Measurements from ENCODE around the gene F2.

The F2 gene

DNA sequence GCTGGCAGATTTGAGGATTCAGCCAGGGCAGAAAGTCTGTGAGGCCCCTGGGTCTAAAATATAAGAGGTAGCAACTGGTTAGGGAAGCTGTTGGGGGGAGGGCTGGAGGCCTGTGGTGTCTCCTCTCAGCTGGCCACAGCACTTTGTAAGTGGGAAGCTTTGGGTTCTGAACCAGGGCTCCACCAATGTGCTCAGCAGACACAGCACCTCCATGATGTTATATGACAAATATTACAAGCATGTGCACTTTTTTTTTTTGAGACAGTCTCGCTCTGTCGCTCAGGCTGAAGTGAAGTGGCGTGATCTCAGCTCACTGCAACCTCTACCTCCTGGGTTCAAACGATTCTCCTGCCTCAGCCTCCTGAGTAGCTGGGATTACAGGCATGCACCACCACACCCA, 26.6 kb upstream of the F2 start:
- Histone ChIP-seq H2AFZ (ENCODE audit: low read depth) (no peak overlapping the region), H3K79me2 (ENCODE audit: insufficient read depth, low read depth) (no peaks in the 10 kb centered on the region), H3K27me3 (ENCODE audit: insufficient read depth, low read depth) (no peaks in the 10 kb centered on the region), H3K36me3 (ENCODE audit: insufficient read depth) (no peaks in the 10 kb centered on the region), H3K4me3 (IDR thresholded peaks at IDR 0.05; ENCODE audit: insufficient read depth, low read depth, low read length) (no peak overlapping the region), H4K20me1 (ENCODE audit: insufficient read depth) (no peaks in the 10 kb centered on the region), H3K4me1 (ENCODE audit: low read depth, poor library complexity, severe bottlenecking) (no peaks in the 10 kb centered on the region), H3K4me2 (no peak overlapping the region), H3K9ac (no peak overlapping the region), H3K27ac (no peak overlapping the region)
- TF ChIP-seq, protein P1, sequence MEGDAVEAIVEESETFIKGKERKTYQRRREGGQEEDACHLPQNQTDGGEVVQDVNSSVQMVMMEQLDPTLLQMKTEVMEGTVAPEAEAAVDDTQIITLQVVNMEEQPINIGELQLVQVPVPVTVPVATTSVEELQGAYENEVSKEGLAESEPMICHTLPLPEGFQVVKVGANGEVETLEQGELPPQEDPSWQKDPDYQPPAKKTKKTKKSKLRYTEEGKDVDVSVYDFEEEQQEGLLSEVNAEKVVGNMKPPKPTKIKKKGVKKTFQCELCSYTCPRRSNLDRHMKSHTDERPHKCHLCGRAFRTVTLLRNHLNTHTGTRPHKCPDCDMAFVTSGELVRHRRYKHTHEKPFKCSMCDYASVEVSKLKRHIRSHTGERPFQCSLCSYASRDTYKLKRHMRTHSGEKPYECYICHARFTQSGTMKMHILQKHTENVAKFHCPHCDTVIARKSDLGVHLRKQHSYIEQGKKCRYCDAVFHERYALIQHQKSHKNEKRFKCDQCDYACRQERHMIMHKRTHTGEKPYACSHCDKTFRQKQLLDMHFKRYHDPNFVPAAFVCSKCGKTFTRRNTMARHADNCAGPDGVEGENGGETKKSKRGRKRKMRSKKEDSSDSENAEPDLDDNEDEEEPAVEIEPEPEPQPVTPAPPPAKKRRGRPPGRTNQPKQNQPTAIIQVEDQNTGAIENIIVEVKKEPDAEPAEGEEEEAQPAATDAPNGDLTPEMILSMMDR (conservative IDR thresholded peaks at IDR 0.05; ENCODE audit: low read depth, low read length) = no peak

DNA sequence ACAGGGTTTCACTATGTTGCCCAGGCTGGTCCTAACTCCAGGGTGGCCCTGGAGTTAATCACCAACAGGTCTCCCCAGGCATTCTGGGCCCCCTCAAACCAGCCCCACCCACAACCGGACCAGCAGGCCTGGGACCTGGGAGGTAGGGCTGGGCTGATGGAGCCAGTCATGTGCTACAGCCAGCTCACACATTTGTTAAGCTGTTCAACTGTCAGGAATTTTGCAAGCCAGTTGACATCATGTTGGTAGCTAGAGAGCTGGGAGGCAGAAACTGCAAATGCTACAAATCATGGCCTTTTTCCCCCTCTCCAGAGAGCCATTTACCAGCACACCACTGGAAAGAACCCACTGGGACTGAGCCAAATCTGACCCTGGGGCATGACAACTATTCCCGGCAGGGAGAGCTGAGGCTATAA, 25.4 kb upstream of the F2 start:
- Histone ChIP-seq H2AFZ (ENCODE audit: low read depth) (no peak overlapping the region), H3K27me3 (ENCODE audit: insufficient read depth, low read depth) (no peaks in the 10 kb centered on the region), H3K4me2 (no peak overlapping the region), H3K36me3 (ENCODE audit: insufficient read depth) (no peaks in the 10 kb centered on the region), H3K27ac (no peak overlapping the region), H3K4me3 (IDR thresholded peaks at IDR 0.05; ENCODE audit: insufficient read depth, low read depth, low read length) (no peak overlapping the region), H3K79me2 (ENCODE audit: insufficient read depth, low read depth) (peaks cover 7% of the 10 kb centered on the region; the same call in 1 of the 2 replicates), H3K9ac (no peak overlapping the region), H3K4me1 (ENCODE audit: low read depth, poor library complexity, severe bottlenecking) (peaks cover 7% of the 10 kb centered on the region), H4K20me1 (ENCODE audit: insufficient read depth) (no peaks in the 10 kb centered on the region)
- TF ChIP-seq, protein P1 (conservative IDR thresholded peaks at IDR 0.05; ENCODE audit: low read depth, low read length) = no peak

DNA sequence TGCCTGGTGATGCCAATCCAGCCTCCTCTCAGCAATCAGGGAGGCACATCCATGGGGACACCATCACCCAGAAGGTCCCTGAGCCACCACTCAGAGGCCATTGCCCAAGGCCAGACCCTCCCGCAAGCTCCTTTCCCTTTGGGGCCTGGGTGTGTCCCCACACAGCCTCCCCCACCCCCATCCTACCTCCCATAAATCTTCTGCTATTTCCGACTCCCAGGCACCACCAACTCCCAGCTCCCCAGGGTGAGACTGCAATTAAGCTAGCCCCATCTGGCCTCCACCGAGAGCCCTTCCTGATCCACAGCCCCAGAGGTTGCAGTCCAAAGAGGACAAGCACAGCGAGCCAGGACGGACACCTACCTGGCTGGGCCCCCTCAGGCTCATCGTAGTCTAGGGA, 24.9 kb upstream of the F2 start:
- H3K27ac ChIP-seq = no peak overlapping the region
- no peak overlapping the region for H3K4me2 ChIP-seq
- H3K4me1 ChIP-seq (ENCODE audit: low read depth, poor library complexity, severe bottlenecking) = peaks cover 12% of the 10 kb centered on the region
- no peaks in the 10 kb centered on the region for H3K27me3 ChIP-seq (ENCODE audit: insufficient read depth, low read depth)
- no peak overlapping the region for H3K9ac ChIP-seq
- TF ChIP-seq, protein P1 (conservative IDR thresholded peaks at IDR 0.05; ENCODE audit: low read depth, low read length) = no peak
- H4K20me1 ChIP-seq (ENCODE audit: insufficient read depth) = no peaks in the 10 kb centered on the region
- H2AFZ ChIP-seq (ENCODE audit: low read depth) = no peak overlapping the region
- peaks cover 11% of the 10 kb centered on the region; the same call in 1 of the 2 replicates for H3K79me2 ChIP-seq (ENCODE audit: insufficient read depth, low read depth)
- H3K4me3 ChIP-seq (IDR thresholded peaks at IDR 0.05; ENCODE audit: insufficient read depth, low read depth, low read length) = no peak overlapping the region
- no peaks in the 10 kb centered on the region for H3K36me3 ChIP-seq (ENCODE audit: insufficient read depth)

DNA sequence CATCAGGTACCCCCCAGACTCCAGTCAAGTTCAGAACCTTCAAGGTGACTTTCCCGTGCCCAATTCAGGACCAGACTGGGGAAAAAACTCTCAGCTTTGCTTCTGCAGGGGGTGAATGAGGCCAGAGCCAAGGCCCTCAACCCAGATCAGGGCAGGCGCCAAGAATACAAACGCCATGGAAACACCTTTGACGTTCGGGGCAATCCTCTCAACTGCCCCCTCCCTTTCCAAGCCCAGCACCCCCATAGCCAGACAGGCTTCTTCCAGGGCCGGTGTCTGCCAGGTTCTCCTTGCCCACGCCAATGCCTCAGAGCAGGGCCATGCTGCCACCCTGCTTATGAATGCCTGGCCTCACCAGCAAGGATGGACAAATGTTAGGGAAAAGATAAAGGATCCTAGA, 24.4 kb upstream of the F2 start:
- no peak overlapping the region for H3K4me2 ChIP-seq

More for the DNA sequence above, 24.4 kb upstream of the F2 start:
- Histone ChIP-seq H3K4me1 (ENCODE audit: low read depth, poor library complexity, severe bottlenecking) (peaks cover 17% of the 10 kb centered on the region), H3K27ac (no peak overlapping the region), H3K79me2 (ENCODE audit: insufficient read depth, low read depth) (peaks cover 17% of the 10 kb centered on the region; the same call in 1 of the 2 replicates), H2AFZ (ENCODE audit: low read depth) (no peak overlapping the region), H3K9ac (no peak overlapping the region), H3K27me3 (ENCODE audit: insufficient read depth, low read depth) (no peaks in the 10 kb centered on the region), H3K36me3 (ENCODE audit: insufficient read depth) (no peaks in the 10 kb centered on the region), H4K20me1 (ENCODE audit: insufficient read depth) (no peaks in the 10 kb centered on the region), H3K4me3 (IDR thresholded peaks at IDR 0.05; ENCODE audit: insufficient read depth, low read depth, low read length) (no peak overlapping the region)
- TF ChIP-seq, protein P1 (conservative IDR thresholded peaks at IDR 0.05; ENCODE audit: low read depth, low read length) = no peak
